ENCODE data around the gene ATG3.

- TF ChIP-seq ZFX (IDR thresholded peaks at IDR 0.05; ENCODE audit: borderline replicate concordance): no peak
- no peak for TF ChIP-seq CTCF (IDR thresholded peaks at IDR 0.05)
These were observed 70.4 kb downstream of the ATG3 start for GRCh38 chr3:112491373-112491772.
